Stimulated activated naive CD8-positive, alpha-beta T cell treated with anti-CD3 and anti-CD28 coated beads, Interleukin-15, Interleukin-2, amounts not matched to agents 100 ng/mL and 50 ng/mL, for 24 hours (primary cell): Measurements from ENCODE around the gene KRTAP12-2.
"Not testable (repeated sequence)": the region's sequence is repeated elsewhere in the genome, so short reads cannot be mapped to it uniquely, and the experiment has no call there.

ENCODE experiments used
- H3K27ac Mint-ChIP-seq: one replicate; pipeline ENCODE4 v1.8.0; 2021; ENCODE audit warnings: mild to moderate bottlenecking, mixed read lengths
- H3K27me3 Mint-ChIP-seq: one replicate; pipeline ENCODE4 v1.8.0; 2021; ENCODE audit warnings: mixed read lengths
- H3K36me3 Mint-ChIP-seq: one replicate; pipeline ENCODE4 v1.8.0; 2021; ENCODE audit warnings: low read depth, mixed read lengths
- H3K4me1 Mint-ChIP-seq: one replicate; pipeline ENCODE4 v1.8.0; 2021; ENCODE audit warnings: low read depth, mixed read lengths
- H3K4me3 Mint-ChIP-seq: one replicate; pipeline ENCODE4 v1.8.0; 2021; ENCODE audit warnings: mild to moderate bottlenecking, mixed read lengths
- H3K9me3 Mint-ChIP-seq: one replicate; pipeline ENCODE4 v1.8.0; 2021; ENCODE audit warnings: mixed read lengths

KRTAP12-2 gene

DNA sequence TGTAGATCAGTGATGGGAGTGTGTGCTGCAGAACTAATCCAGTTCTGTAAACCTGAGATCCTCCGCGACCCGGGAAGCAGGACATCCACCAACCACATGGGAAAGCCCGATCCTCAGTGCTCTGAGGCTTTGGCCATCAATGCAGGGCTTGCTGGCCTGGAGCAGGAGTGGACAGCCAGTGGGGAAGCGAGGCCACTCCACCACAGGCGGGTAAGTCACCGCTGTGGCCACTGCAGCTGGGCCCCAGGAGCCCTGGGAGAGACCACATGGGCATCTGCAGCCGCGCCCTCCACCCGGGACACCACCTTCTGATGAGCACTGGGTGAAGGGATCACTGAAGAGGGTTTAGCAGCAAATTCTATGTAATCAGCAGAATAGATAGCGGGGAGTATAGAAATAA lies 14.4 kb upstream of the KRTAP12-2 start:
- Mint-ChIP-seq H3K27ac (no peak overlapping the region), H3K9me3 (no peaks in the 10 kb centered on the region), H3K4me1 (peaks cover 6% of the 10 kb centered on the region), H3K36me3 (no peaks in the 10 kb centered on the region), H3K27me3 (peaks cover 4% of the 10 kb centered on the region), H3K4me3 (no peak overlapping the region)

DNA sequence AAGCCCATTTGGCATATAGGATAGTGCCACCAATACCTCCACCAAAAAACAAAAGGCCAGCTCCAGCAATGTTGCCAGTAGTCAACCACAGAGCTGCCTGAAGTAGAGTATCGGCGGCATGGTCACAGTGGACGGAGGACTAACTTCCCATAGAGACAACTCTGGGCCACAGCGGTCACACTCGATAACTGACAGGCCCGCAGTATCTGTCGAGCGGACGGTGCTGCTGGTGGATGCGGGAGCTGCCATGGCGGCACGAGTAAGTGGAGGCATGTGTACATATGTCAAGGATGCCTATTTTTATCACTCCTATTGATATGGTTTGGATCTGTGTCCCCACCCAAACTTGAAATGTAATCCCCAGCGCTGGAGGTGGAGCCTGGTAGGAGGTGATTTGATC lies 11.2 kb upstream of the KRTAP12-2 start:
- no peaks in the 10 kb centered on the region for H3K27me3 Mint-ChIP-seq
- no peaks in the 10 kb centered on the region for H3K4me1 Mint-ChIP-seq
- peaks cover 12% of the 10 kb centered on the region for H3K9me3 Mint-ChIP-seq
- no peaks in the 10 kb centered on the region for H3K36me3 Mint-ChIP-seq
- H3K27ac Mint-ChIP-seq: no peak overlapping the region
- no peak overlapping the region for H3K4me3 Mint-ChIP-seq

DNA sequence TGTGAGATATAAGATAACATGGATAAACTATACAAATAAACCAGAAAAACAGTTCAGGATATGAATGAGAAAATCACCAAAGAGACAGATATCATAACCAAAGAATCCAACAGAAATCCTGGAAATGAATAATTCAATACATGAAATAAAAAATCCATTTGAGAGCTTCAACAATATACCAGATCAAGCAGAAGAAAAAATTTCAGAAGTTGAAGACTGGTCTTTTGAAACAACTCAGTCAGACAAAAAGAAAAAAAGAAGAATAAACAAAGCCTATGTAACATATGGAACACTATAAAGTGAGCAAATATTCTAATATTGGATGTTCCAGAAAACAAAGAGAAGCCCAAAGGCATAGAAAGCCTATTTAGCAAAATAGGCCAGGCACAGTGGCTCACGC lies 5.2 kb upstream of the KRTAP12-2 start:
- Mint-ChIP-seq H3K36me3 (no peaks in the 10 kb centered on the region), H3K4me3 (no peak overlapping the region), H3K27ac (no peak overlapping the region), H3K4me1 (no peaks in the 10 kb centered on the region), H3K9me3 (peaks cover 39% of the 10 kb centered on the region), H3K27me3 (peaks cover 8% of the 10 kb centered on the region)

DNA sequence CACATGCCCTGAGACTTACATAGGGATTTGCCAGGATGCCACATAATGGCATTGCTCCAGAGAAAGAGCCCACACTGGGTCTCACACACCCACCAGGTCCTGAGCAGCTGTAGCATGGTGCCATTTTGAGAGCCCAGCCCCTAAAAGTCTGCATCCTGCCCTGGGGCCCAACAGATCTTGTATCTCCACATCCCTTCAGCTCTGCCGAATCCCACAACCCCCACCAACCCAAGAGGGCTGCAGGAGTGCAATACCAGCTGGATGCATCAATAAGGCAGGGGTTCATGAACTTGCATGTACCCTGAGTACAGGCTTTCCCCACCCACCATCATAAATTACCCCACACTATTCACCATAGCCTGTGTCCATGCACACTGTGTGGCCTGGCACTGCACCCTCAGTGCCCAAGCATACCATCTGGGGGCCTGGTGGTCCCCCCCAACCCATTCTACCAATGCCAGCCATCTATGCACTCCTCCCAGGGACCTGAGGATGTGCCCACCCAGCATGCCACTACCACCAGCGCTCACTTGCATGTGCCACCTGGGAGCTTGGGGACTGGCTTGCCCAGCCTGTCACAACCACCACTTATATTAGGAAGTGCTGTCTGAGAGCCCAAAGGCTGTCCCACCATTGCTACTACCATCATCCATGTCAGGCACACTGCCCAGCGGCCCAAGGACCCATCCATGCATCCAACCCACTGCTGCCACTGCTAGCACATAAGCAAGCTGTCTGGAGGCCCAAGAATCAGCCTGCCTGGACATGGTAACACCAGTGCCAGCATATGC lies 4.1 kb upstream of the KRTAP12-2 start:
- peaks cover 39% of the 10 kb centered on the region for H3K9me3 Mint-ChIP-seq
- H3K27me3 Mint-ChIP-seq: peaks cover 8% of the 10 kb centered on the region
- no peak overlapping the region for H3K27ac Mint-ChIP-seq
- no peaks in the 10 kb centered on the region for H3K36me3 Mint-ChIP-seq
- H3K4me3 Mint-ChIP-seq: no peak overlapping the region
- no peaks in the 10 kb centered on the region for H3K4me1 Mint-ChIP-seq

DNA sequence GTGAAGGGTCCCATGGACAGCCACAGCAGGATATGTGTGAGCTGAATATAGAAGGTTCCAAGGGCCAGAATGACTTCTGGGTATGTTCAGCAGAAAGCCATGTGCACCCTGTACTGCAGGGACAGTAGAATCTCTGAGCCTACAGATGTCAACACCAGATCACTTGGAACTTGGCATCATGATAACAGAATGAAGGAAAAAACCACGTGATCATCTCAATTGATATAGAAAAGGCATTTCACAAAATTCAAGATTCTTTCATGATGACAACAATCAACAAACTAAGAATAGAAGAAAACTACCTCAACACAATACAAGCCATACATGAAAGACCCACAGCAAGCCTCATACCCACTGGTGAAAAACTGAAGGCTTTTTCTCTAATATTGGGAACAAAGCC lies 885 bp upstream of the KRTAP12-2 start:
- peaks cover 8% of the 10 kb centered on the region for H3K27me3 Mint-ChIP-seq

DNA sequence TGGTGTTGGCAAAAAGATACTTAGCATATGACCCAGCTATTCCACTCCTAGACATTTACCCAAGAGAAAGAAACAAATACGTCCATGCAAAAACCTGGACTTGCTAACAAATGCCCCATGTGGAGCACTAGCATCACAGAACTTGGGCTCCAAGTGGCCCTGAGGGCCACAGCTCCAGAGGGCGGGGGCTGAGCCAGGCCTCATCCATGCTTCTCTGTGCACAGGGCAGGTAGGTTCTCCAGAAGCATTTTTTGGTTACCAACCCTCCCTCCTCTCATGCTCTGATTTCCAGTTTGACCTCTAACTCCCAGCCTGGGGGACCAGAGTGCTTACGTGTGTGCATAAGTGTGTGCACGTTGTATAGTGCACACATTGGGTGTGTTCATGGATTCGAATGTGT lies 2.0 kb downstream of the KRTAP12-2 start:
- Mint-ChIP-seq H3K4me3 (no peak overlapping the region), H3K4me1 (peaks cover 2% of the 10 kb centered on the region), H3K27ac (no peak overlapping the region), H3K36me3 (peaks cover 5% of the 10 kb centered on the region), H3K27me3 (peaks cover 8% of the 10 kb centered on the region), H3K9me3 (peaks cover 16% of the 10 kb centered on the region)

More for the DNA sequence above, 885 bp upstream of the KRTAP12-2 start:
- H3K4me1 Mint-ChIP-seq: no peaks in the 10 kb centered on the region
- peaks cover 25% of the 10 kb centered on the region for H3K9me3 Mint-ChIP-seq
- H3K36me3 Mint-ChIP-seq: peaks cover under 1% of the 10 kb centered on the region
- no peak overlapping the region for H3K4me3 Mint-ChIP-seq
- H3K27ac Mint-ChIP-seq: no peak overlapping the region

DNA sequence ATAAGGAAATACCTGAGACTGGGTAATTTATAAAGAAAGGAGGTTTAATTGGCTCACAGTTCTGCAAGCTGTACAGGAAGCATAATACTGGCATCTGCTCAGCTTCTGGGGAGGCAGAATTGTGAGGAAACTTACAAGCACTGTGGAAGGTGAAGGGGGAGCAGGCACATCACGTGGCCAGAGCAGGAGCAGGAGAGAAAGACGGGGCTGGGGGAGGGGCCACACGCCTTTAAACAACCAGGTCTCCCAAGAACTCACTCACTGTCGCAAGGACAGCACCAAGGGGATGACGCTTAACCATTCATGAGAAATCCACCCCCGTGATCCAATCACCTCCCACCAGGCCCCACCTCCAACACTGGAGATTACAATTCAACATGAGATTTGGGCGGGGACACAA lies 5.2 kb downstream of the KRTAP12-2 start:
- not testable (repeated sequence) for H3K27me3 Mint-ChIP-seq, H3K4me3 Mint-ChIP-seq, H3K27ac Mint-ChIP-seq
- Mint-ChIP-seq H3K4me1 (peaks cover 34% of the 10 kb centered on the region), H3K9me3 (peaks cover 14% of the 10 kb centered on the region), H3K36me3 (peaks cover 11% of the 10 kb centered on the region)

DNA sequence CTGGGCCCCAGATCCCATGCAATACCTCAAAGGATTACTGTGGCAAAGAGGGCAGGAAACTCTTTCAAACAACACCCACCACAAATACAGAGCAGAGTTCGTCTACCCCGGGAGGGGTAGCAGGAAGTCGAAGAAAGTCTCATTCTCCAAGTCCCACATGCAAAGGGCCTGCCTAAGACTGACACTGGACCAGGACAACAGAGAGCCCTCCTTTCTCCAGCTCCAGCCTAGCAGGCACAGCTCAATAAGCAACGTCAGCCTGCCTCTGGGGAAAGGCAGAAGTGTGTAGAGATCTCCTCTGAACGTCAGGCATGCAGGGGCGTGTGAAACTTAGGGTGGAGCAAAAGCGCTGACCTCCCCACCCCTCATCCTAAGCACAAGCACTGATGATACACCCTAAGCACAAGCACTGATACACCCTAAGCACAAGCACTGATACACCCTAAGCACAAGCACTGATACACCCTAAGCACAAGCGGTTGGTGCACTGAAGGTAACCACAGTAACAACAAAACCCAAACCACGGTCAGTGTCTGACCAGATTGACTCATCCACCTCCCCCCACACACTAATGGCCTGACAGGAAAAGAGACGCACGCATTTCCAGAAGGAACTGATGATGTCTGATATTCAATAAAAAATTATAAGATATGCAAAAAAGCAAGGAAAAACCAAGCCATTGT lies 7.7 kb downstream of the KRTAP12-2 start:
- H3K9me3 Mint-ChIP-seq: peaks cover 22% of the 10 kb centered on the region
- H3K4me3 Mint-ChIP-seq: no peak overlapping the region
- H3K27ac Mint-ChIP-seq: peak overlapping the region; percentile 54
- H3K4me1 Mint-ChIP-seq: peaks cover 56% of the 10 kb centered on the region
- peaks cover 17% of the 10 kb centered on the region for H3K36me3 Mint-ChIP-seq
- H3K27me3 Mint-ChIP-seq: no peaks in the 10 kb centered on the region

DNA sequence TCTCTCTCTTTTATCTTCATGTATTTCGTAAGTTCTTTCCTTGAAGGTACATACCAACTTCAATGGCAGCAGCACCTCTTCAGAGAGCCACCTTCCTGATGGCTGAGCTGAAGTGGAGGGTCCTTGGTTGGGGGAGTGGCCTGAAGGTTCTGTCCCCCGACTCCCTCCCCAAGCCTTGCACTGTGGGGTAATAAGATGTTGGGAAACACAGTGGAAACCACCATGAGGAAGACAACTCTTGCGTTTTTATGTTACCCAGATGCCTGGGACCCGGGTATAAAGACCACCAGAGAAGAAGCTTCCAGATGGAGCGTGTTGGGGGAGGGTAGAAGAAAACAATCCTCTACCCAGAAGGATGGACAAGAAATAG lies 8.2 kb downstream of the KRTAP12-2 start:
- H3K4me1 Mint-ChIP-seq: peaks cover 62% of the 10 kb centered on the region
- H3K36me3 Mint-ChIP-seq: peaks cover 17% of the 10 kb centered on the region
- peaks cover 22% of the 10 kb centered on the region for H3K9me3 Mint-ChIP-seq
- H3K27me3 Mint-ChIP-seq: no peaks in the 10 kb centered on the region
- H3K4me3 Mint-ChIP-seq: peak overlapping the region; percentile 53
- peak overlapping the region; percentile 54 for H3K27ac Mint-ChIP-seq

DNA sequence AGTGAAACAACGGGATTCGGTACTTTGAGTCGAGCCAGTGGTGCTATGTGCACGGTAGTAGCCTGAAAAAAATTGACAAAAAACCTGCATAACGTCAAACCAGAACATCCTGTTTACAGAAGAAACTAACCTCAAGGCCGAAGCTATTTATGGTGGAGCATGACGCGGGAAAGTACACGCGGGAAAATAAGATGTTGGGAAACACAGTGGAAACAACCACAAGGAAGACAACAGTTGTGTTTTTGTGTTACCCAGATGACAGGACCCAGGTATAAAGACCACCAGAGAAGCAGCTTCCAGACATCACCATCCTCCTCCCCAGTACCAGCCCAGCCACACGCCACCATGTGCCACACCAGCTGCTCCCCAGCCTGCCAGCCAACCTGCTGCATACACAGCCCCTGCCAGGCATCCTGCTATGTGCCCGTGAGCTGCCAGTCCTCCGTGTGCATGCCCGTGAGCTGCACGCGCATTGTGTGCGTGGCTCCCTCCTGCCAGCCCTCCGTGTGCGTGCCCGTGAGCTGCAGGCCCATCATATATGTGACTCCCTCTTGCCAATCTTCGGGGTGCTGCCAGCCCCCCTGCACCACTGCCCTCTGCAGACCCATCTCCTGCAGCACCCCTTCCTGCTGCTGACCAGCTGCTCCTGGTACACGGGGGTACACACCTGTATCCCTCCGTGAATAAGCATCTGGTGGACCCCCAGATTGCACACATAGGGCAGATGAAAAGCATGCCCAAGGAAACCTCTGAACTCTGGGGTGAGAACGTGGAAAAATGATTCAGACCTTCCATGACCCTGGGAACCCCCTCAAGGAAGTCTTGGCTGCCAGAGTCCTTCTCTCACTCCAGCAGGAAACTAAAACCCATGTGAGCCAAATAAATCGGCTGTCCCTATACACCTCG lies 8.8 kb downstream of the KRTAP12-2 start, which contains the start of gene KRTAP12-3:
TSS of gene KRTAP12-3 (plus strand) at position 298 of the 906 bp plus-strand sequence. CDS start at position 346, 48 bp downstream.
- Mint-ChIP-seq H3K4me1 (peaks cover 62% of the 10 kb centered on the region), H3K27ac (peak within 1 kb of the TSS; percentile 54), H3K36me3 (peaks cover 17% of the 10 kb centered on the region), H3K9me3 (peaks cover 22% of the 10 kb centered on the region), H3K4me3 (peak within 1 kb of the TSS; percentile 53), H3K27me3 (no peaks in the 10 kb centered on the region)

DNA sequence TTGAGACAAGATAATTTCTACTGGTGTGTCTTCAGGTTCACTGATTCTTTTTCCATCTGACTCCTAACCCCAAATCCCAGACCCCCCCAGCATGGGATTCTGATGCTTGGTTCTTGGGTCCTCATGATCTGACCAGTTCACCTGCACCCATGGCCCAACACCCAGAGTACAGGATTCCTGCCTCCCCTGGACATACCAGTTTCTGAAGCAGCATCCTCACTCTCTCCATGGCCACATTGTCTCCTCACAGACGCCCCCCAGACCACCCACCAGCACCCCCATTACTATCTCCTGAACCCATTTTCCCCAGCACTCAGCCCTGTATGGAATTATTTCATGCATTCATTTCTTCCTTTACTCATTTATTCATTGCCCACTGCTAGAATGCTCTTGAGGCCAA lies 9.9 kb downstream of the KRTAP12-2 start:
- peaks cover 16% of the 10 kb centered on the region for H3K9me3 Mint-ChIP-seq
- peaks cover 62% of the 10 kb centered on the region for H3K4me1 Mint-ChIP-seq
- H3K36me3 Mint-ChIP-seq: peaks cover 12% of the 10 kb centered on the region
- no peak overlapping the region for H3K27ac Mint-ChIP-seq
- no peak overlapping the region for H3K4me3 Mint-ChIP-seq
- no peaks in the 10 kb centered on the region for H3K27me3 Mint-ChIP-seq

DNA sequence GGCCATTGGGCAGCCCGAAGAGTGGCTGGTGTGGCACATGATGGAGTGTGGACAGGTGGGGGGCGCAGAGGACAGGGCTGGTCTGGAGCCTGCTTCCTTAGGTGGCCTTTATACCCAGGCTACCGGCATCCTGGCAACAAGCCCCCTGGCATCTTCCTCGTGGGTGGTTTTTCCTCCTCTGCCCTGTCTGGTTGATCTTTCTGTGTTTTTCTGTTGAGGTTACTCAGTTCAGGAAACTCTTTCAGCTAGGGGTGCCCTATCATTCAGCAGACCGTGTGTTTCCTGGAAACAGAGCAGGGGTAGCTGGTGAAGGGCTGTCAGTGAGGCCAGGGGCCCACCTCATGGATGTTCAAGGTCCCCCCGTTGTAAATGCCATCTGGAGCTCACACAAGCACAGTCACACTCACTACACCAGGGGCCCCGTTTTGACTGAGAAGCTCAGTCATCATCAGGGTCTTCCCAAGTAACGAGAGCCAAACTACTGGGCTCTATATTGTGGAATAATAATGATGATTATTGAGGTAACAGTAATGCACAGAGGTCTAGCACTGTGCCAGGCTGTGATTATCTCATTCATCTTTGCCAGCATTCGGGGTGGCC lies 12.1 kb downstream of the KRTAP12-2 start, which contains the start of gene KRTAP12-4:
TSS of gene KRTAP12-4 (minus strand) at position 84 of the 600 bp plus-strand sequence. CDS start at position 39, 45 bp downstream.
- Mint-ChIP-seq H3K36me3 (peaks cover 12% of the 10 kb centered on the region), H3K27me3 (no peaks in the 10 kb centered on the region), H3K4me1 (peaks cover 59% of the 10 kb centered on the region), H3K9me3 (peaks cover 16% of the 10 kb centered on the region), H3K4me3 (peak within 1 kb of the TSS; percentile 10), H3K27ac (peak within 1 kb of the TSS; percentile 31)

DNA sequence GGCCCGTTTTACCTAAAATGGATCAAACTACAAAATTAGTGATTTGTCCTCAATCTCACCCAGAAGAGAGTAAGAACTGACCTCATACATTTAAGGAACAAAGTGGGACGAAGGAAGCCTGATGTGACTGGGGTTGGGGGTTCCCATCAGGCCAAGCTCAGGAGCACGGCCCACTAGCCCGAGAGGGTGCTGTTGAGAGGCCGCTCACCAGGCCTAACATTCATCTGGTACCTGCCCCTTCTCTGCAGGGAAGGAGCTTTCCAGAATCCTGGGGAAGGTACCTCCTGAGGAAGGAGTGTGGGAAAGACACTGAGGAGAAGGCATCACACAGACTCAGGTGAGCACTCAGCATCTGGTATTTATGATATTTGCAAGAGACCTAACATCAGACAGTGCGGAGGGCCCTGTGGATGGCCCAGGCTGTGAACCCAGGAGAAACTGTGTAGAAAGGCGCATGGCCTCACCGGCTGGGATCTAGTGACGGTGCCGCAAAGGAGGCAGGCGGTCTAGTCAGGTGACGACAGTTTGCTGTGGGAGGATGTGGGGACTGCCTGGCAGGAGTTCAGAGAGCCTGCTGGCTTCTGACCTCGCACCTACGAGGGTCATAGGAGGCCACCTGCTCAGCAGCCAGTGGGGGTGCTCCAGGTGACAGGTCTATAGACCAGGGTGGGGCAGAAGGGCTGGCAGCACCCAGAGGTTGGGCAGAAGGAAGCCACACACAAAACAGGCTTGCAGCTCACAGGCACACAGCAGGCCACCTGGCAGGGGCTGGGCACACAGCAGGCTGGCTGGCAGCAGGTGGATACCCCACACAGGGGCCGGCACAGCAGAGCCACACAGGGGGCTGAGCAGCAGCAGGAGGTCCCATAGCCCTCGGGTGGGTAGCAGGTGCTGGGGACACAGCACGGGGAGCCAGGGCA lies 12.8 kb downstream of the KRTAP12-2 start:
- H3K36me3 Mint-ChIP-seq: peaks cover 12% of the 10 kb centered on the region
- peaks cover 52% of the 10 kb centered on the region for H3K4me1 Mint-ChIP-seq
- H3K27me3 Mint-ChIP-seq: no peaks in the 10 kb centered on the region
- H3K4me3 Mint-ChIP-seq: peak overlapping the region; percentile 10
- peaks cover 16% of the 10 kb centered on the region for H3K9me3 Mint-ChIP-seq
- peak overlapping the region; percentile 31 for H3K27ac Mint-ChIP-seq
